Breast epithelium (tissue), 4 donors: ENCODE measurements around the gene LRP1. TPM values are rescaled to one million over a fixed set of nuclear protein-coding genes. Genes with fewer than 3 reads are reported as not detected.

ENCODE experiments used
- DNase-seq, 2 donors: peaks; one replicate each; pipeline ENCODE4 v3.0.0-alpha.2; 2019; ENCODE audit warnings: low spot score in 2 of 2
- H3K27ac ChIP-seq, 2 donors: fragments of 200-600 bp; sonication (generic) in 1 of 2; one replicate each; pipeline ENCODE4 v1.5.1; 2016 to 2019; ENCODE audit warnings: mild to moderate bottlenecking in 1 of 2
- H3K27me3 ChIP-seq, 2 donors: fragments of 200-600 bp; sonication (generic) in 1 of 2; one replicate each; pipeline versions ENCODE4 v1.5.1 to v1.6.0; 2017 to 2019; ENCODE audit warnings: control low read depth in 1 of 2, mild to moderate bottlenecking in 1 of 2
- H3K36me3 ChIP-seq: fragments of 200-600 bp; one replicate; pipeline ENCODE4 v1.5.1; 2019
- H3K4me1 ChIP-seq, 2 donors: fragments of 200-600 bp; sonication (generic); one replicate each; pipeline ENCODE4 v1.5.1; 2016 to 2019; ENCODE audit warnings: control low read depth in 1 of 2
- H3K4me3 ChIP-seq, 3 donors: fragments of 200-600 bp; sonication (generic); 1 replicate in 2 of 3; 2 replicates in 1 of 3; pipeline ENCODE4 v1.5.1; 2016 to 2019; ENCODE audit warnings: mild to moderate bottlenecking in 3 of 3, moderate library complexity in 2 of 3
- H3K9me3 ChIP-seq, 2 donors: fragments of 200-600 bp; sonication (generic) in 1 of 2; one replicate each; pipeline ENCODE4 v1.5.1; 2016 to 2019; ENCODE audit warnings: control low read depth in 1 of 2
- POLR2A ChIP-seq: fragments of 450-650 bp; IDR thresholded peaks from one replicate; pipeline ENCODE4 v1.6.1; 2016; ENCODE audit warnings: antibody characterized with exemption, mild to moderate bottlenecking, moderate library complexity
- POLR2AphosphoS5 ChIP-seq, 3 donors: sonication (generic); formaldehyde crosslinking; IDR thresholded peaks; one replicate each; pipeline ENCODE4 v1.6.1; 2017; ENCODE audit warnings: antibody characterized with exemption in 3 of 3
- intact Hi-C: fragments of 100-400 bp; cut with DNase I; formaldehyde crosslinking; loops from one replicate; pipeline ENCODE4 v1.15.1; 2023; ENCODE audit warnings: low total_unique reads
- total RNA-seq, 3 donors: library from RNA; depleted of rRNA; stranded (reverse); fragments of >200 nt; gene quantifications; one replicate each; pipeline ENCODE4 v1.1.0, GENCODE V29; 2016
- TF ChIP-seq, protein P1 (sequence below), 3 donors: fragments of 450-650 bp; IDR thresholded peaks; one replicate each; pipeline ENCODE4 v1.5.1; 2016 to 2017; ENCODE audit warnings: antibody characterized with exemption in 3 of 3, mild to moderate bottlenecking in 3 of 3, moderate library complexity in 3 of 3

Gene LRP1
- total RNA-seq, 3 donors from 2014 or later, result 102 to 894 (median 240) TPM

DNA sequence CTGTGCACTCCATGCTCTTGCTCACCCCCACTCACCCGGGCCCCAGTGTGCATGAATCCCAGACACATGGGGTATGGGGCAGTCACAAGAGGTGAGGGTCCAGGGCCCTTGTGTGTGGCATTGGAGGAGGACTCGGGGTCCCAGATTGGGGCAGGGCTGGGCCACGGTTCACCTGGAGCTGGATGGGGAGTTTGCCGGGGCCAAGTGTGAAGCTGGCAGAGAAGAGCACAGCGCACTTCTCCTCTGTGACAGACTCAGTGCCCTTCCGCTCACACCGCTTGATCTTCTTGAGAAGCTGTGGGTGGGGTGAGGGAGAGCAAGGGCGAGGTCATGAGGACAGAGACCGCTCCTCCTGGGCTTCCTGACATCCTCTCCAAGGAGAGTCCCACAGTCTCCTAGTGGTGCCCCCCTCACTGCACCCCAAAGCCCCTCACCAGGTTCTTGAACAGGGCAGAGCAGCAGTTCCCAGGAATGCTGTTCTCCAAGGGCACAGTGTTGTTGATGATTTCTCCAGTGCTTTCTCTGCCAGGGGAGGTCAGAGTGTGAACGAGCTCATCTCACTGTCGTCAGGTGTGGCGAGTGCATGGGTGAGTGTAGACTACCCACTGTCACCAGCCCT lies 23.9 kb upstream of the LRP1 start:
- H3K36me3 ChIP-seq, result no peaks in the 10 kb centered on the region
- H3K27ac ChIP-seq, result no peak overlapping the region
- no peak overlapping the region for H3K4me3 ChIP-seq
- no peaks in the 10 kb centered on the region for H3K4me1 ChIP-seq
- H3K9me3 ChIP-seq, result no peaks in the 10 kb centered on the region
- no peaks in the 10 kb centered on the region for H3K27me3 ChIP-seq
- intact Hi-C loops, result loop anchor here (10.0 kb wide), 1 partner anchor 1130 kb away; the partner anchor contains the start of gene RAB5B
- DNase-seq, result no peak
- TF ChIP-seq POLR2A (no peak), POLR2AphosphoS5 (IDR thresholded peaks at IDR 0.05) (no peak)
- TF ChIP-seq, protein P1, sequence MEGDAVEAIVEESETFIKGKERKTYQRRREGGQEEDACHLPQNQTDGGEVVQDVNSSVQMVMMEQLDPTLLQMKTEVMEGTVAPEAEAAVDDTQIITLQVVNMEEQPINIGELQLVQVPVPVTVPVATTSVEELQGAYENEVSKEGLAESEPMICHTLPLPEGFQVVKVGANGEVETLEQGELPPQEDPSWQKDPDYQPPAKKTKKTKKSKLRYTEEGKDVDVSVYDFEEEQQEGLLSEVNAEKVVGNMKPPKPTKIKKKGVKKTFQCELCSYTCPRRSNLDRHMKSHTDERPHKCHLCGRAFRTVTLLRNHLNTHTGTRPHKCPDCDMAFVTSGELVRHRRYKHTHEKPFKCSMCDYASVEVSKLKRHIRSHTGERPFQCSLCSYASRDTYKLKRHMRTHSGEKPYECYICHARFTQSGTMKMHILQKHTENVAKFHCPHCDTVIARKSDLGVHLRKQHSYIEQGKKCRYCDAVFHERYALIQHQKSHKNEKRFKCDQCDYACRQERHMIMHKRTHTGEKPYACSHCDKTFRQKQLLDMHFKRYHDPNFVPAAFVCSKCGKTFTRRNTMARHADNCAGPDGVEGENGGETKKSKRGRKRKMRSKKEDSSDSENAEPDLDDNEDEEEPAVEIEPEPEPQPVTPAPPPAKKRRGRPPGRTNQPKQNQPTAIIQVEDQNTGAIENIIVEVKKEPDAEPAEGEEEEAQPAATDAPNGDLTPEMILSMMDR (IDR thresholded peaks at IDR 0.05), result no peak

DNA sequence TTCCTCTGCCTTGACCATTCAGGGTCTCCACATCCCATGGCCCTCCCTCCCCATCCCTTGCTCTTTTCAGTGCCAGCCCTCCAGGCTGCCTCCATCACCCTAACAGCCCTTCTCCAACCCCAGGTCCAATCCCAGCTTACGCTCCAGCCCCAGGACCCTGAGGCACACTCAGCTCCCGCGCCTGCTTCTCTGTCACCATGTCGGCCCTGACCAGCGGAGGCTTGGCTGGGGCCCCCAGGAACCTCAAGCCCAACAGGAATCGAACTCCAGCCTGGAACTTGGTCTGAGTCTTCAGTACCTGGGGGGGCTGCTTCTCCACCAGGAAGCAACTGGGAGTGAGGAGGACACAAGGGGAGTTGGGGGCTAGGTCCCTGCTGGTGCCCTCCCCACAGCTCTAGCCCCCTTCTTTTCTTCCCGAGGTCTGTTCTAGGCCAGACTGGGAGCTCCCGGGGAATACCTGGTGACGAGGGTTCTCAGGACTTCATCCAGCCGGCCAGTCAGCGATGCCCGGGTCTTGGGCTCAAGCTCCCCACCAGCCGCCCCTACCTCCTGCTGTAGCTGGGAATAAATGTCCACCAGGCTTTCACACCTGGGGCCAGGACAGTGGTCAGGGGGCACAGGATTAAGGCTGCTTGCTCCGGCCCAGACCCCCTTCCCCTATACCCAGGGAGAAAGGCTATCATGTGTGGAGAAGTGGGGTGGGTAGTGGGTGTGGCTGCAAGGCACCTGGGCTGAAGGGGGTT lies 23.1 kb upstream of the LRP1 start:
- intact Hi-C loops, result loop anchor here (10.0 kb wide), 1 partner anchor 1130 kb away; the partner anchor contains the start of gene RAB5B
- Histone ChIP-seq H3K36me3 (no peaks in the 10 kb centered on the region), H3K4me1 (no peaks in the 10 kb centered on the region), H3K9me3 (no peaks in the 10 kb centered on the region), H3K27me3 (no peaks in the 10 kb centered on the region), H3K27ac (no peak overlapping the region), H3K4me3 (no peak overlapping the region)
- no peak for DNase-seq
- no peak for TF ChIP-seq POLR2A

DNA sequence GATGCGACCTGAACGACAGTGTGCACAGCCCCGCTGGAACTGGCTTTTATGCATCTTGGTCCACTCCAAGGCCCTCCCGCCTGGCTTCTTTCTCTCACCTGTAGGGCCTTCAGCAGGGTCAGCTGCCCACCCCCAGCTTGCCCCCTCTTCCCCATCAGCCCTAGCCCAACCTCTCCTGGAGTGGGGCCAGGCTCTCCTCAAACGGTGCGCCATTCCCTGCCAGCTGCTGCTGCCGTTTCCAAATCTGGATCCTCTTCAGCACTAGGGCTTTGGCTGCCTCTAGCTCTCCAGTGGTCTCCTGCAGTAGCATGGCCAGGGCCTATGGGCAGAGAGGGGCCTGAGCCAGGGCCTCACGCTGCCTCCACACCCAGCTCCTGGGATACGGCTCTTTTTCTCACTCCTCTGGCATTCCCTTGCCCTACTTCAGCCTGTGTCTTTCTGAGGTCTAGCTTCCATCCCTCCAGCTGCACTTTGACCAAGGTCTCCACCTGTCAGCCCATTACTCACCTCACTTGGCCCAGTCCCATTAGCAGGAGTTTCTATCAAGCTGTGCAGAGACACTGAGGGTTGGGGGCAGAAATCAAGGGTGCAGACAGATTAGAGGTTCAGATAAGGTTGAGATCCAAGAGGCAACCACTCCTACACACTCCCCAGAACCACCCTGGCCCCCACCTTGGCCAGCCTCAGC lies 22.1 kb upstream of the LRP1 start:
- Histone ChIP-seq H3K4me1 (no peaks in the 10 kb centered on the region), H3K27me3 (no peaks in the 10 kb centered on the region), H3K36me3 (no peaks in the 10 kb centered on the region), H3K4me3 (no peak overlapping the region), H3K9me3 (no peaks in the 10 kb centered on the region), H3K27ac (peak overlapping the region in 1 of 2 donors; percentile 19)
- TF ChIP-seq, protein P1 (IDR thresholded peaks at IDR 0.05), result no peak
- TF ChIP-seq POLR2AphosphoS5 (IDR thresholded peaks at IDR 0.05), result no peak
- no peak for TF ChIP-seq POLR2A
- intact Hi-C loops, result loop anchor here (10.0 kb wide), 1 partner anchor 1131 kb away; the partner anchor contains the start of gene RAB5B
- no peak for DNase-seq

DNA sequence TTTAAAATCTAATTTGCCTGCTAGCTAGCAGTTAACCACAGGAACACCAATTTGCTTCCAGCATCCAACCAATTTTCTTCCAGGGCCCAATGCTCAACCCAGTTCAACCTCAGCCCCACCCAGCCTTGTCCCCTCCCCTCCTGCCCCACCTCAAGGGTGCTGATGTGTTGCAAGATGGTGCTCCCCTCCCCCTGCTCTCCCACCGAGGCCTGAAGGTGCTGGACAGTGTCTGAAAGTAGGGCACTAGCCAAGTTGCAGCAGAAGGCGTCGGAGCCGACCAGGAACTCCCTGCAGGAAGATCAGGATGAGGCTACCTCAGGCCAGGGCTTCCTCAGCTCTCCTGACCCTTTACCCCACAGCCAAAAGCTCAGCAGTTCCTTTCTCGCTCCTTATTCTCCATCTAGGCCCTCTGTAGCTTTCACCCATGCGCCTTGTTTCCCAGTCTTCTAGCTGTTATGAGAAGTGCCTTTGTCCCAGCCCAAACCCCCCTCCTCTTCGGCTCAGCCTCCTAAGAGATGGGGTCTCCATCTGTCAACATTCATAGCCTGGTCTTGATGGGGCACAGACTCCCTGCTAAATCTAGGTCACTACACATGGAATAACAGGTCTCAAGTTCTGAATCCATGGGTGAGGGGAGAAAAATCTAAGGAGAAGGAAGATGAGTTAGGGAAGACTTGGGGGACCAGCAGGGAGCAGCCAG lies 20.7 kb upstream of the LRP1 start:
- H3K9me3 ChIP-seq, result no peaks in the 10 kb centered on the region
- no peak overlapping the region for H3K4me3 ChIP-seq
- H3K4me1 ChIP-seq, result no peaks in the 10 kb centered on the region
- H3K36me3 ChIP-seq, result no peaks in the 10 kb centered on the region
- TF ChIP-seq POLR2AphosphoS5 (IDR thresholded peaks at IDR 0.05), result no peak
- no peak for DNase-seq
- intact Hi-C loops, result loop anchor here (10.0 kb wide), 1 partner anchor 1133 kb away; the partner anchor contains the start of gene RAB5B
- peak overlapping the region; percentile 6 to 9 for H3K27ac ChIP-seq
- H3K27me3 ChIP-seq, result no peaks in the 10 kb centered on the region

DNA sequence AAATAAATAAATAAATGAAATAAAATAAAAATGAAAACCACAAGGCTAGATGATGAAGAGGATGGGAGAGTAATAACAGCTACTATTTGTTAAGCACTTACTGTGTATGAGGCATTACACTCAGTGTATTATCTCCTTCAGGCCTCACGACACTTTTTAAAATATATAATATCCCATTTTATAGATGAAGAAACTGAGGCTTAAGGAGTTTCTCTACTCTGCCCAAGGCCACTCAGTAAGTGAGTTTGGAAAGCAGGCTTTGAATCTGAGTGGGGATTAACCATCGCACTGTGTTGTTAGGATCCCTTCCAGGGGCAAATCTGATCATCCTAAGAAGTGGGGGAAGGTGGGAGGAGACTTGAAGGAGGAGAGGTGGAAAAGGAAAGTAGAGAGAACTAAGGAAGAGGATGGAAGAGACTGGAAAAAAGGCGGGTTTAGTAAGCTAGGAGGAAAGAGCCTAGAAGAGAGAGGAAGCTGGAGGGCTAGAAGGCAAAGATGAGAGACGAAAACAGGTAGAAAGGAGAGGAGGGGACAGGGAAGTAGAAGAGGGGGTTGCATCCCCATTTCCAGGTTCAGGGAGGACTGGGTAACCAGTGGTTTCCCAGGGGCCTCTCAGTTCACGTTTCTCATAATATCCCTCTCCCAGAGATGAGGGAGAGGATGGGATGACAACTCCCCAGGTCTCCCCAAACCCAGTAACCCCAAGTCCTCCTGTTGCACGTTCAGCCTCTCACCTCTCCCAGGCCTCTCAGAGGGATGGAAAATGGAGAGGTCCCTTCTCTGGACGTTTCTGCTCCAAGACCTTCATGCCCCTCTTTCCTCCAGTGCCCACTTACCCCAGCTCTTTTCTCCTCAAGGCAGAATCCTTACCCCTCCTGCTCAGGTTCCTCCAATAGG lies 18.8 kb upstream of the LRP1 start:
- intact Hi-C loops, result loop anchor here (5.0 to 10.0 kb wide), 2 partner anchors 37 to 1135 kb away; partner anchors contain the start of gene RAB5B
- H3K4me1 ChIP-seq, result no peaks in the 10 kb centered on the region

More for the DNA sequence above, 18.8 kb upstream of the LRP1 start:
- Histone ChIP-seq H3K4me3 (peak overlapping the region; percentile 65 to 89 (median 85)), H3K9me3 (no peaks in the 10 kb centered on the region), H3K36me3 (no peaks in the 10 kb centered on the region), H3K27me3 (no peaks in the 10 kb centered on the region), H3K27ac (peak overlapping the region; percentile 96 to 100)
- TF ChIP-seq, protein P1 (IDR thresholded peaks at IDR 0.05), result no peak
- TF ChIP-seq POLR2AphosphoS5 (IDR thresholded peaks at IDR 0.05), result no peak
- TF ChIP-seq POLR2A, result no peak
- no peak for DNase-seq
